ENCODE measurements around the gene BCAS3.

GRCh38 chr17:61404913-61405685, 727.4 kb downstream of the BCAS3 start:
- TF ChIP-seq, protein P1, sequence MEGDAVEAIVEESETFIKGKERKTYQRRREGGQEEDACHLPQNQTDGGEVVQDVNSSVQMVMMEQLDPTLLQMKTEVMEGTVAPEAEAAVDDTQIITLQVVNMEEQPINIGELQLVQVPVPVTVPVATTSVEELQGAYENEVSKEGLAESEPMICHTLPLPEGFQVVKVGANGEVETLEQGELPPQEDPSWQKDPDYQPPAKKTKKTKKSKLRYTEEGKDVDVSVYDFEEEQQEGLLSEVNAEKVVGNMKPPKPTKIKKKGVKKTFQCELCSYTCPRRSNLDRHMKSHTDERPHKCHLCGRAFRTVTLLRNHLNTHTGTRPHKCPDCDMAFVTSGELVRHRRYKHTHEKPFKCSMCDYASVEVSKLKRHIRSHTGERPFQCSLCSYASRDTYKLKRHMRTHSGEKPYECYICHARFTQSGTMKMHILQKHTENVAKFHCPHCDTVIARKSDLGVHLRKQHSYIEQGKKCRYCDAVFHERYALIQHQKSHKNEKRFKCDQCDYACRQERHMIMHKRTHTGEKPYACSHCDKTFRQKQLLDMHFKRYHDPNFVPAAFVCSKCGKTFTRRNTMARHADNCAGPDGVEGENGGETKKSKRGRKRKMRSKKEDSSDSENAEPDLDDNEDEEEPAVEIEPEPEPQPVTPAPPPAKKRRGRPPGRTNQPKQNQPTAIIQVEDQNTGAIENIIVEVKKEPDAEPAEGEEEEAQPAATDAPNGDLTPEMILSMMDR (IDR thresholded peaks at IDR 0.05): no peak
- no peak for TF ChIP-seq POLR2A (IDR thresholded peaks at IDR 0.05)
